Astrocyte (in vitro differentiated cells and primary cell): ENCODE measurements around the gene SYNE1. TPM values are rescaled to one million over a fixed set of nuclear protein-coding genes. Genes with fewer than 3 reads are reported as not detected.

Experiments
- DNase-seq: peaks from one replicate; pipeline ENCODE4 v3.0.0-alpha.2; 2010; ENCODE audit warnings: low read depth
- FAIRE-seq: peaks from 2 replicates; lab custom pipeline; 2011; peaks lifted over from hg19 to GRCh38; lab: Jason Lieb, UNC
- H2AFZ ChIP-seq: 2 replicates; pipeline ENCODE4 v1.6.0; 2012; ENCODE audit warnings: low read depth, low read length, inconsistent platforms
- H3K27ac ChIP-seq: 2 replicates; pipeline ENCODE4 v1.5.1; 2011; ENCODE audit warnings: low read depth, low read length, inconsistent platforms
- H3K27me3 ChIP-seq: 2 replicates; pipeline ENCODE4 v1.6.0; 2011; ENCODE audit warnings: low read length, inconsistent platforms; ENCODE audit not compliant: insufficient read depth
- H3K36me3 ChIP-seq: 2 replicates; pipeline ENCODE4 v1.5.1; 2011; ENCODE audit warnings: low read length, inconsistent platforms; ENCODE audit not compliant: insufficient read depth
- H3K4me1 ChIP-seq: 2 replicates; pipeline ENCODE4 v1.5.1; 2011; ENCODE audit warnings: low read length, inconsistent platforms; ENCODE audit not compliant: insufficient read depth
- H3K4me2 ChIP-seq: 2 replicates; pipeline ENCODE4 v1.6.0; 2012; ENCODE audit warnings: low read length, inconsistent platforms
- H3K4me3 ChIP-seq: 2 replicates; pipeline ENCODE4 v1.5.1; 2011; ENCODE audit warnings: low read depth, mild to moderate bottlenecking, low read length, inconsistent platforms; ENCODE audit not compliant: insufficient read depth
- H3K79me2 ChIP-seq: 2 replicates; pipeline ENCODE4 v1.6.0; 2012; ENCODE audit warnings: mild to moderate bottlenecking, low read length, inconsistent platforms; ENCODE audit not compliant: insufficient read depth
- H3K9ac ChIP-seq: 2 replicates; pipeline ENCODE4 v1.6.0; 2012; ENCODE audit warnings: mild to moderate bottlenecking, low read length, inconsistent platforms
- H3K9me3 ChIP-seq: 2 replicates; pipeline ENCODE4 v1.5.1; 2012; ENCODE audit warnings: low read depth, mild to moderate bottlenecking, low read length, inconsistent platforms; ENCODE audit not compliant: insufficient read depth
- H4K20me1 ChIP-seq: 2 replicates; pipeline ENCODE4 v1.6.0; 2012; ENCODE audit warnings: low read length, inconsistent platforms; ENCODE audit not compliant: insufficient read depth
- H3K27ac Mint-ChIP-seq: one replicate; pipeline ENCODE4 v1.8.0; 2021; ENCODE audit warnings: mild to moderate bottlenecking, mixed read lengths; ENCODE audit not compliant: unreplicated experiment
- H3K27me3 Mint-ChIP-seq: one replicate; pipeline ENCODE4 v1.8.0; 2021; ENCODE audit warnings: low read depth, mixed read lengths; ENCODE audit not compliant: unreplicated experiment
- H3K36me3 Mint-ChIP-seq: one replicate; pipeline ENCODE4 v1.8.0; 2021; ENCODE audit warnings: low read depth, mixed read lengths; ENCODE audit not compliant: unreplicated experiment
- H3K4me1 Mint-ChIP-seq: one replicate; pipeline ENCODE4 v1.8.0; 2021; ENCODE audit warnings: low read depth, mixed read lengths; ENCODE audit not compliant: unreplicated experiment
- H3K4me3 Mint-ChIP-seq: one replicate; pipeline ENCODE4 v1.8.0; 2021; ENCODE audit warnings: mild to moderate bottlenecking, moderate library complexity, mixed read lengths; ENCODE audit not compliant: unreplicated experiment
- H3K9me3 Mint-ChIP-seq: one replicate; pipeline ENCODE4 v1.8.0; 2021; ENCODE audit warnings: mild to moderate bottlenecking, mixed read lengths; ENCODE audit not compliant: unreplicated experiment
- EZH2 ChIP-seq: IDR thresholded peaks from 2 replicates; pipeline ENCODE4 v1.6.1; 2012; ENCODE audit warnings: mild to moderate bottlenecking, low read length, inconsistent platforms; ENCODE audit not compliant: insufficient read depth
- total RNA-seq: library from RNA; stranded (reverse); gene quantifications from 2 replicates; pipeline ENCODE4 v1.2.1, GENCODE V29; 2021
- TF ChIP-seq, protein P1 (sequence below): IDR thresholded peaks from 2 replicates; pipeline ENCODE4 v1.5.1; 2011; ENCODE audit warnings: low read depth, mild to moderate bottlenecking, inconsistent platforms, low read length, moderate library complexity; ENCODE audit not compliant: insufficient read depth

SYNE1 gene
- total RNA-seq, 1 donor from 2014 or later = 66.5 TPM

DNA sequence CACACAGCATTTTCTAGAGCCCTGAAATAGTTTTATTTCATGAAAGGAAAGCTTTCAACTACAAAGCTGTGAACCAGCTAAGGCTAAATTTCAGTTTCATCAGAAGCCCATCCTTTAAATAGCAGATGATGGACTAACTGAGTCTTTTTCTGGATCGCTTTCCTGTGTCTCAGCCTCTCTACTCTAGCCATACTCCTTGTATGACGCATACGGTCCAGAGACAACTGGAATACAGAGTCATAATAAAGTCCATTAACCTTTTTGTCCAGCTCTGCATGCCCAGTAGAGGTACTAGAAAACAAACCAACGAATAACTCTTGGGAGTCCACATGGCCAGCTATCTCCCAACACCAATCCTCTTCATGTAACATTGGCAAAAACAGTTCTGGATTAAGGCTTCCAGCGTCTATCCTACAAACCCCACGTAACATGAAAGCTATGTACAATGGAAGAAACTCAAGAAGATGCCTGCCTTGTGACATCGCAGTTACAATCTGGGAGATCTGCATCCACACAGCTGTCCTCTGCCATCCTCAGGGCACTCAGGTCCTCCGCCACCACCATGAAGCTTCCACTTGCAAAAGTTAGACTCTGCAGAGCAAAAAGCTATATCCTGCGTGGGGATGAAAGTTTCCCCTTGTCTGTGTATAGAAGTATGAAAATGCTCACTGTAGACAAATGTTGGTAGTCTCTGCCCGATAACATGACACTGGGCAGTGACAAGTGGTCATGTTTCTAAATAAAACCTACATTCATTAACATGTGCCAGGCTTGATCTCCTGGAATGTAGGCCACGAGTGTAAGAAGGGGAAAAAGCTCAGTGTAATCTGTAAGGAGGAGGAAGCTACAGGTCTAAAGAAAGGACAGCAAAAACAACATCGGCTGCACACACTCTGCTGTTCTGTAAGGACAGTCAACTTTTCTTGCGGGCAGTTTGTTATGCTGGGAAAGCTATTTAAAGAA lies 469.2 kb downstream of the SYNE1 start:
- peaks cover 5% of the 10 kb centered on the region for H3K9me3 Mint-ChIP-seq
- FAIRE-seq (no peak), DNase-seq (no peak)
- Histone ChIP-seq H3K36me3 (peaks cover 4% of the 10 kb centered on the region), H3K79me2 (no peaks in the 10 kb centered on the region), H3K4me1 (peaks cover 9% of the 10 kb centered on the region), H4K20me1 (no peaks in the 10 kb centered on the region), H3K27ac (no peak overlapping the region), H3K4me3 (no peak overlapping the region), H3K9me3 (no peaks in the 10 kb centered on the region), H2AFZ (no peak overlapping the region), H3K27me3 (no peaks in the 10 kb centered on the region), H3K4me2 (no peak overlapping the region), H3K9ac (no peak overlapping the region)
- H3K4me1 Mint-ChIP-seq = peaks cover 7% of the 10 kb centered on the region
- no peaks in the 10 kb centered on the region for H3K27me3 Mint-ChIP-seq
- TF ChIP-seq, protein P1, sequence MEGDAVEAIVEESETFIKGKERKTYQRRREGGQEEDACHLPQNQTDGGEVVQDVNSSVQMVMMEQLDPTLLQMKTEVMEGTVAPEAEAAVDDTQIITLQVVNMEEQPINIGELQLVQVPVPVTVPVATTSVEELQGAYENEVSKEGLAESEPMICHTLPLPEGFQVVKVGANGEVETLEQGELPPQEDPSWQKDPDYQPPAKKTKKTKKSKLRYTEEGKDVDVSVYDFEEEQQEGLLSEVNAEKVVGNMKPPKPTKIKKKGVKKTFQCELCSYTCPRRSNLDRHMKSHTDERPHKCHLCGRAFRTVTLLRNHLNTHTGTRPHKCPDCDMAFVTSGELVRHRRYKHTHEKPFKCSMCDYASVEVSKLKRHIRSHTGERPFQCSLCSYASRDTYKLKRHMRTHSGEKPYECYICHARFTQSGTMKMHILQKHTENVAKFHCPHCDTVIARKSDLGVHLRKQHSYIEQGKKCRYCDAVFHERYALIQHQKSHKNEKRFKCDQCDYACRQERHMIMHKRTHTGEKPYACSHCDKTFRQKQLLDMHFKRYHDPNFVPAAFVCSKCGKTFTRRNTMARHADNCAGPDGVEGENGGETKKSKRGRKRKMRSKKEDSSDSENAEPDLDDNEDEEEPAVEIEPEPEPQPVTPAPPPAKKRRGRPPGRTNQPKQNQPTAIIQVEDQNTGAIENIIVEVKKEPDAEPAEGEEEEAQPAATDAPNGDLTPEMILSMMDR = no peak
- no peak for TF ChIP-seq EZH2
- H3K4me3 Mint-ChIP-seq = no peak overlapping the region
- peaks cover 10% of the 10 kb centered on the region for H3K36me3 Mint-ChIP-seq
- no peak overlapping the region for H3K27ac Mint-ChIP-seq

DNA sequence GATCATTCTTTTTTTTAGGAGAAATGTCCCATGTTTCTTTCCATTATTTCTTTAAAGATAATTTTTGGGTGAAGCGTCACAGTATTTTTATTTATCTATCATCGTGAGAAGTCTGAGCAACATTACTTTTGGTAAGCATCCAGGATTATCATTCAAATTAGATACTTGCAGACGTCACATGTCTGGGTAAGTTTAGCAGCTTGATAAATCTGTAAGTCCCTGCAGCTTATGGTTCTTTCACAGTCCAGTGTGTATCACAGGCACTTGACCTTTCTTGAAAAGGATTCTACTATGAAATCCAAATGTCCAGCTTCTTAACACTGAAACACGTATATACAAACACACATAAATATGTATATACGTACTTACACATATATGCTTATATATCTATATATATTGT lies 470.3 kb downstream of the SYNE1 start:
- Histone ChIP-seq H3K27ac (no peak overlapping the region), H3K36me3 (peaks cover 6% of the 10 kb centered on the region), H3K79me2 (no peaks in the 10 kb centered on the region), H3K9me3 (no peaks in the 10 kb centered on the region), H3K4me1 (peaks cover 10% of the 10 kb centered on the region), H3K4me2 (no peak overlapping the region), H3K27me3 (no peaks in the 10 kb centered on the region), H2AFZ (no peak overlapping the region), H3K4me3 (no peak overlapping the region), H4K20me1 (no peaks in the 10 kb centered on the region), H3K9ac (no peak overlapping the region)
- Mint-ChIP-seq H3K4me3 (no peak overlapping the region), H3K4me1 (peaks cover 11% of the 10 kb centered on the region), H3K27me3 (no peaks in the 10 kb centered on the region), H3K9me3 (peaks cover 5% of the 10 kb centered on the region), H3K27ac (no peak overlapping the region), H3K36me3 (peaks cover 10% of the 10 kb centered on the region)
- no peak for TF ChIP-seq EZH2
- TF ChIP-seq, protein P1 = no peak
- no peak for DNase-seq
- FAIRE-seq = no peak

DNA sequence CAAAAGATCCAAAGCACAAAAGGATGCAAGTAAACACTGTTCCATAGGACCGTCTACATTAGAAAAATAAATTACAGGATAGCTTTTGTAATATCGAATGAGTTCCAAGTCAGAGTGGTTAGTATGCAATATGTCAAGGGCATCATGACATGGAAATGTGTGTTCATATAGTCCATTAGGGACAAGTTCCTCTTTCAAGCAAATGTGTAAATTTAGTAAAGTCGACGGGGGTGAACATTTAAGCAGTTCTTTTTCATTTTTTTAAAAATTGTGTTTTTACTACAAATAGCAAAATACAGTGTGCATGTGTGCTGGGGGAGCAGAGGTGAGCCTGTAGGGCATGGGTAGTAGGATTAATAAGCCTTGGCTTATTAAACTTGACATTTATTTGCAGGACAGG lies 470.7 kb downstream of the SYNE1 start:
- Histone ChIP-seq H4K20me1 (no peaks in the 10 kb centered on the region), H3K27me3 (no peaks in the 10 kb centered on the region), H3K4me3 (no peak overlapping the region), H3K79me2 (no peaks in the 10 kb centered on the region), H3K9me3 (no peaks in the 10 kb centered on the region), H3K27ac (no peak overlapping the region), H3K9ac (no peak overlapping the region), H3K4me1 (peaks cover 11% of the 10 kb centered on the region), H3K4me2 (no peak overlapping the region), H2AFZ (no peak overlapping the region), H3K36me3 (peaks cover 6% of the 10 kb centered on the region)
- Mint-ChIP-seq H3K4me3 (no peak overlapping the region), H3K4me1 (peaks cover 14% of the 10 kb centered on the region), H3K36me3 (peaks cover 10% of the 10 kb centered on the region), H3K27ac (no peak overlapping the region), H3K9me3 (peaks cover 5% of the 10 kb centered on the region), H3K27me3 (no peaks in the 10 kb centered on the region)
- DNase-seq (no peak), FAIRE-seq (no peak)
- TF ChIP-seq, protein P1 = no peak
- no peak for TF ChIP-seq EZH2
